H1 (cell line): ENCODE measurements around the gene ISCA2. TPM values are rescaled to one million over a fixed set of nuclear protein-coding genes. Genes with fewer than 3 reads are reported as not detected.

Experiments used
- CTCF ChIA-PET: fragments of 300-600 bp; sonication (Branson Sonifier 250); formaldehyde crosslinking; loops from one replicate; lab custom pipeline; 2021; ENCODE audit not compliant: partially characterized antibody; lab: Charles Lee
- POLR2A ChIA-PET: fragments of 300-600 bp; sonication (Branson Sonifier 250); formaldehyde crosslinking; loops from one replicate; lab custom pipeline; 2021; ENCODE audit warnings: inconsistent platforms; ENCODE audit not compliant: partially characterized antibody; lab: Charles Lee
- DNase-seq, 2 experiments: peaks; one replicate each; pipeline versions ENCODE4 v3.0.0 to v3.0.0-alpha.2; 2010 to 2022; ENCODE audit warnings: low spot score in 2 of 2, low read depth in 1 of 2, mixed read lengths in 1 of 2
- FAIRE-seq: peaks from 2 replicates; lab custom pipeline; 2011; peaks lifted over from hg19 to GRCh38; lab: Jason Lieb, UNC
- H2AFZ ChIP-seq: 2 replicates; pipeline ENCODE4 v1.8.1; 2012; ENCODE audit warnings: low read length, inconsistent platforms
- H2AK5ac ChIP-seq: 2 replicates; pipeline ENCODE4 v1.6.1; 2013; ENCODE audit warnings: low read depth, low read length
- H2BK120ac ChIP-seq: replicated peaks from 2 replicates; pipeline ENCODE3; 2013; ENCODE audit warnings: low read depth, low read length, inconsistent platforms
- H2BK12ac ChIP-seq: 2 replicates; pipeline ENCODE4 v1.6.1; 2013; ENCODE audit warnings: low read depth, low read length
- H2BK15ac ChIP-seq: 2 replicates; pipeline ENCODE4 v1.6.1; 2013; ENCODE audit warnings: low read length
- H2BK20ac ChIP-seq: 2 replicates; pipeline ENCODE4 v1.6.1; 2013; ENCODE audit warnings: low read length
- H2BK5ac ChIP-seq: 2 replicates; pipeline ENCODE4 v1.6.1; 2013; ENCODE audit warnings: low read depth, low read length
- H3K14ac ChIP-seq: 2 replicates; pipeline ENCODE4 v1.6.1; 2013; ENCODE audit warnings: inconsistent platforms; ENCODE audit not compliant: insufficient read length
- H3K18ac ChIP-seq: 2 replicates; pipeline ENCODE4 v1.6.1; 2013; ENCODE audit warnings: low read length; ENCODE audit errors: extremely low read depth
- H3K23ac ChIP-seq: 2 replicates; pipeline ENCODE4 v1.6.1; 2013; ENCODE audit warnings: inconsistent platforms; ENCODE audit not compliant: insufficient read length
- H3K23me2 ChIP-seq: 2 replicates; pipeline ENCODE4 v1.6.1; 2013; ENCODE audit warnings: low read depth, low read length
- H3K27ac ChIP-seq: 2 replicates; pipeline ENCODE4 v1.6.1; 2011; ENCODE audit warnings: low read depth, low read length, inconsistent platforms
- H3K27me3 ChIP-seq, 4 experiments: replicated peaks in 1 of 4; 1 replicate in 1 of 4; 2 replicates in 3 of 4; pipeline versions ENCODE4 v1.6.1 to v1.8.1; 2011 to 2013; ENCODE audit warnings: low read length in 3 of 4, mild to moderate bottlenecking in 3 of 4, inconsistent platforms in 2 of 4, mixed read lengths in 2 of 4, moderate library complexity in 1 of 4; ENCODE audit not compliant: control insufficient read depth in 3 of 4, insufficient read depth in 3 of 4; ENCODE audit errors: extremely low read depth in 1 of 4
- H3K36me3 ChIP-seq, 4 experiments: 2 replicates each; pipeline versions ENCODE4 v1.6.1 to v1.8.1; 2011 to 2013; ENCODE audit warnings: mild to moderate bottlenecking in 4 of 4, low read length in 3 of 4, moderate library complexity in 2 of 4, control low read depth in 1 of 4, inconsistent platforms in 1 of 4; ENCODE audit not compliant: insufficient read depth in 4 of 4, control insufficient read depth in 2 of 4
- H3K4ac ChIP-seq: replicated peaks from 2 replicates; pipeline ENCODE3; 2013; ENCODE audit warnings: low read length, low read depth, mixed read lengths, inconsistent platforms; ENCODE audit not compliant: insufficient read length
- H3K4me1 ChIP-seq, 4 experiments: replicated peaks in 1 of 4; 1 replicate in 1 of 4; 2 replicates in 3 of 4; pipeline versions ENCODE4 v1.6.1 to v1.8.1; 2011 to 2013; ENCODE audit warnings: low read length in 3 of 4, inconsistent platforms in 2 of 4, mixed read lengths in 1 of 4; ENCODE audit not compliant: insufficient read depth in 4 of 4, control insufficient read depth in 3 of 4
- H3K4me2 ChIP-seq, 2 experiments: 2 replicates each; pipeline versions ENCODE4 v1.6.1 to v1.8.1; 2011 to 2013; ENCODE audit warnings: low read depth in 2 of 2, low read length in 2 of 2, control low read depth in 1 of 2, inconsistent platforms in 1 of 2, mild to moderate bottlenecking in 1 of 2; ENCODE audit not compliant: insufficient read depth in 1 of 2
- H3K4me3 ChIP-seq, 4 experiments: fragments of 200-600, 300-600 bp in 1 of 4; sonication (generic), shearing (Covaris generic), sonication (Bioruptor Twin) in 1 of 4; 2 replicates each; pipeline versions ENCODE4 v1.5.1 to v1.8.1; 2011 to 2016; ENCODE audit warnings: low read length in 4 of 4, low read depth in 3 of 4, control low read depth in 2 of 4, inconsistent platforms in 2 of 4, mild to moderate bottlenecking in 2 of 4, mixed read lengths in 1 of 4, moderate library complexity in 1 of 4; ENCODE audit not compliant: insufficient read depth in 2 of 4; ENCODE audit errors: extremely low read depth in 1 of 4
- H3K56ac ChIP-seq: replicated peaks from 2 replicates; pipeline ENCODE3; 2013; ENCODE audit warnings: low read depth, mild to moderate bottlenecking, mixed read lengths, low read length, inconsistent platforms; ENCODE audit not compliant: insufficient read length
- H3K79me1 ChIP-seq: 2 replicates; pipeline ENCODE4 v1.6.1; 2013; ENCODE audit warnings: low read depth, low read length, control low read depth
- H3K79me2 ChIP-seq, 2 experiments: 2 replicates each; pipeline versions ENCODE4 v1.6.1 to v1.8.1; 2012 to 2013; ENCODE audit warnings: low read length in 2 of 2, mild to moderate bottlenecking in 2 of 2, inconsistent platforms in 1 of 2; ENCODE audit not compliant: insufficient read depth in 2 of 2, control insufficient read depth in 1 of 2
- H3K9ac ChIP-seq, 4 experiments: replicated peaks in 1 of 4; 1 replicate in 1 of 4; 2 replicates in 3 of 4; pipeline versions ENCODE4 v1.6.1 to v1.8.1; 2011 to 2013; ENCODE audit warnings: low read depth in 3 of 4, low read length in 3 of 4, control low read depth in 2 of 4, mild to moderate bottlenecking in 2 of 4, moderate library complexity in 2 of 4, inconsistent platforms in 1 of 4; ENCODE audit errors: extremely low read depth in 1 of 4
- H3K9me3 ChIP-seq, 2 experiments: 2 replicates each; pipeline versions ENCODE4 v1.6.1 to v1.8.1; 2012 to 2013; ENCODE audit warnings: mild to moderate bottlenecking in 2 of 2, moderate library complexity in 2 of 2, control low read depth in 1 of 2, inconsistent platforms in 1 of 2, low read depth in 1 of 2, low read length in 1 of 2, mixed read lengths in 1 of 2; ENCODE audit not compliant: insufficient read depth in 2 of 2
- H4K20me1 ChIP-seq, 2 experiments: replicated peaks in 1 of 2; 2 replicates each; pipeline versions ENCODE3 to v1.8.1; 2011 to 2013; ENCODE audit warnings: inconsistent platforms in 2 of 2, low read length in 2 of 2, mild to moderate bottlenecking in 1 of 2; ENCODE audit not compliant: insufficient read depth in 2 of 2, control insufficient read depth in 1 of 2
- H4K5ac ChIP-seq: 2 replicates; pipeline ENCODE4 v1.6.1; 2013; ENCODE audit warnings: low read length, low read depth, mixed read lengths, inconsistent platforms; ENCODE audit not compliant: insufficient read length
- H4K8ac ChIP-seq: 2 replicates; pipeline ENCODE4 v1.8.0; 2013; ENCODE audit warnings: mild to moderate bottlenecking, moderate library complexity, low read length, inconsistent platforms; ENCODE audit not compliant: insufficient read depth; ENCODE audit errors: extremely low read depth
- H4K91ac ChIP-seq: replicated peaks from 2 replicates; pipeline ENCODE3; 2013; ENCODE audit warnings: low read length, mixed read lengths, inconsistent platforms; ENCODE audit not compliant: insufficient read length
- ASH2L ChIP-seq: fragments of 200-600, 300-600 bp; sonication (generic); IDR thresholded peaks from one replicate; pipeline ENCODE4 v1.7.1; 2017; ENCODE audit warnings: low read length
- CBX8 ChIP-seq: fragments of 300-800, 300-1000 bp; sonication (generic); IDR thresholded peaks from 2 replicates; pipeline ENCODE4 v1.7.1; 2016; ENCODE audit warnings: low read depth, low read length, borderline replicate concordance
- CHD1 ChIP-seq: IDR thresholded peaks from 2 replicates; pipeline ENCODE4 v1.6.1; 2012; ENCODE audit warnings: low read depth, low read length, improper control_type of control experiment
- CREB1 ChIP-seq: IDR thresholded peaks from 2 replicates; pipeline ENCODE4 v1.6.1; 2012; ENCODE audit warnings: inconsistent platforms
- EP300 ChIP-seq, 2 experiments: IDR thresholded peaks; 1 replicate in 1 of 2; 2 replicates in 1 of 2; pipeline ENCODE4 v1.6.1; 2011 to 2012; ENCODE audit warnings: low read depth in 2 of 2, low read length in 2 of 2, mild to moderate bottlenecking in 2 of 2, borderline replicate concordance in 1 of 2, inconsistent platforms in 1 of 2, moderate library complexity in 1 of 2
- HDAC6 ChIP-seq: IDR thresholded peaks from one replicate; pipeline ENCODE4 v1.7.1; 2012; ENCODE audit warnings: low read depth, mild to moderate bottlenecking, inconsistent platforms, low read length, moderate library complexity
- KDM5A ChIP-seq: fragments of 200-600 bp; IDR thresholded peaks from 2 replicates; pipeline ENCODE4 v1.7.1; 2012; ENCODE audit warnings: mild to moderate bottlenecking, low read length, inconsistent platforms, mixed read lengths
- MAFK ChIP-seq: IDR thresholded peaks from 2 replicates; pipeline ENCODE4 v1.6.1; 2012; ENCODE audit warnings: low read depth, mild to moderate bottlenecking, improper control_type of control experiment, low read length
- POU5F1 ChIP-seq: IDR thresholded peaks from 2 replicates; pipeline ENCODE4 v1.6.1; 2011; ENCODE audit warnings: low read depth, mild to moderate bottlenecking, low read length, moderate library complexity
- RFX5 ChIP-seq: IDR thresholded peaks from 2 replicates; pipeline ENCODE4 v1.6.1; 2011; ENCODE audit warnings: low read depth, low read length, improper control_type of control experiment, borderline replicate concordance
- SAP30 ChIP-seq: fragments of 300-600 bp; sonication (generic); IDR thresholded peaks from 2 replicates; pipeline ENCODE4 v1.7.1; 2012; ENCODE audit warnings: low read length, moderate library complexity, mild to moderate bottlenecking, inconsistent platforms; ENCODE audit not compliant: insufficient read depth, insufficient replicate concordance
- SP2 ChIP-seq: IDR thresholded peaks from 2 replicates; pipeline ENCODE4 v1.6.1; 2012; ENCODE audit warnings: mild to moderate bottlenecking, low read length, inconsistent platforms
- TAF1 ChIP-seq: IDR thresholded peaks from 2 replicates; pipeline ENCODE4 v1.6.1; 2011; ENCODE audit warnings: mild to moderate bottlenecking, low read depth, low read length
- WGBS, 2 experiments: shearing (Covaris generic) in 1 of 2; methylation state at CpG; one replicate each; pipeline versions ENCODE4 v1.1.6 to v1.1.7; 2013 to 2015; ENCODE audit warnings: low lambda C conversion rate in 2 of 2, mixed read lengths in 2 of 2, inconsistent platforms in 1 of 2, low coverage in 1 of 2, missing lambda C conversion rate in 1 of 2; ENCODE audit not compliant: insufficient replicate concordance in 2 of 2, insufficient coverage in 1 of 2, insufficient read length in 1 of 2; ENCODE audit errors: extremely low coverage in 1 of 2, missing lambda C conversion rate in 1 of 2; 5-methylcytosine and 5-hydroxymethylcytosine counted together
- polyA plus RNA-seq, 7 experiments: library from polyadenylated mRNA; depleted of rRNA in 3 of 7; stranded (reverse) in 5 of 7; unstranded in 2 of 7; fragments of >200 nt in 5 of 7; fragments of 200-250 nt in 2 of 7; gene quantifications; 1 replicate in 5 of 7; 2 replicates in 1 of 7; 4 replicates in 1 of 7; pipeline versions ENCODE4 v1.2.1 to v1.2.3, GENCODE V29; 2011 to 2013; ENCODE audit warnings: missing spikeins in 2 of 7, mixed read lengths in 2 of 7
- total RNA-seq: library from RNA; stranded (reverse); fragmentation: NEBNext Ultra II Directional; extraction: Animal tissue kit (Norgen Biotek cat#: 25700); gene quantifications from 2 replicates; pipeline ENCODE4 v1.2.1, GENCODE V29; 2021

The ISCA2 gene
- total and polyA plus RNA-seq, 2 of the 8 experiments (the other 6 are each of a cell fraction or from before 2014, with no cell fraction given) = 43.5 to 78.6 TPM

- no peak overlapping the region for H3K23ac ChIP-seq
- peak overlapping the region; percentile 65; the same call in 1 of the 2 replicates for H2AK5ac ChIP-seq
- H2BK20ac ChIP-seq = no peak overlapping the region
- no peak overlapping the region for H3K27ac ChIP-seq
- H3K9me3 ChIP-seq = no peaks in the 10 kb centered on the region
- FAIRE-seq (no peak), DNase-seq (no peak)
- H2BK12ac ChIP-seq = peak overlapping the region; percentile 63; the same call in 1 of the 2 replicates
- no peak overlapping the region for H3K9ac ChIP-seq
- no peak overlapping the region for H3K56ac ChIP-seq
- no peak overlapping the region for H3K4ac ChIP-seq
- no peaks in the 10 kb centered on the region; a peak in 1 of 7 replicates for H3K27me3 ChIP-seq
- WGBS, 2 experiments = 74% methylated on average over 19 of the region's 21 CpGs; no CpG with 5 or more reads in 1 of the 2 experiments
- no peak overlapping the region for H3K14ac ChIP-seq
- no peaks in the 10 kb centered on the region for H4K20me1 ChIP-seq
- no peak overlapping the region for H2AFZ ChIP-seq
- 0 out of 2 replicates have a peak overlapping the region, but pooled peaks have one; percentile 35 for H2BK5ac ChIP-seq
- H2BK120ac ChIP-seq = no peak overlapping the region
- no peaks in the 10 kb centered on the region for H3K36me3 ChIP-seq
- H4K5ac ChIP-seq = no peak overlapping the region
- CTCF ChIA-PET = interaction anchor here (0.7 to 6.5 kb wide), 5 partner anchors 10 to 99 kb away, joined by 3 to 64 read pairs (median 4); no protein-coding TSS in a partner anchor
- H2BK15ac ChIP-seq = no peak overlapping the region
- H3K23me2 ChIP-seq = no peaks in the 10 kb centered on the region
- no peak overlapping the region for H4K8ac ChIP-seq
- POLR2A ChIA-PET = interaction anchor here (2.2 kb wide), 1 partner anchor 8 kb away, joined by 7 read pairs; no protein-coding TSS in a partner anchor
- no peak overlapping the region for H3K4me3 ChIP-seq
- no peak overlapping the region for H3K4me2 ChIP-seq
- no peaks in the 10 kb centered on the region for H3K79me2 ChIP-seq
- H3K4me1 ChIP-seq = peaks cover 0 to 22% (median 12%) of the 10 kb centered on the region in 4 experiments; a peak in 6 of 7 replicates
- H3K79me1 ChIP-seq = no peaks in the 10 kb centered on the region
- peak overlapping the region; percentile 25 for H4K91ac ChIP-seq
- no peak overlapping the region; the same call in 1 of the 2 replicates for H3K18ac ChIP-seq
- TF ChIP-seq HDAC6 (no peak), CBX8 (no peak), KDM5A (no peak), EP300 (IDR thresholded peaks at IDR 0.05; ENCODE audit: borderline replicate concordance in 1 of 2, low read depth in 2 of 2, low read length in 2 of 2) (no peak), CREB1 (no peak), SAP30 (no peak), ASH2L (no peak), SP2 (no peak), POU5F1 (no peak), TAF1 (no peak), MAFK (no peak), CHD1 (no peak), RFX5 (no peak)
These were observed 16.8 kb downstream of the ISCA2 start for GRCh38 chr14:74510223-74510931.
